GM13976 (cell line): Measurements from ENCODE around the gene CNTNAP2.

Experiments used
- DNase-seq: peaks from one replicate; pipeline ENCODE4 v3.0.0; 2012; ENCODE audit warnings: low spot score
- in situ Hi-C: fragments of 300-500 bp; cut with MboI; formaldehyde crosslinking; loops from one replicate; pipeline ENCODE4 v1.12.0; 2022; ENCODE audit warnings: low sequenced_read_pairs, mixed read lengths, inconsistent platforms; ENCODE audit not compliant: unreplicated experiment
- TF ChIP-seq, protein P1 (sequence below): IDR thresholded peaks from 2 replicates; pipeline ENCODE4 v1.5.1; 2012; ENCODE audit warnings: borderline replicate concordance, mild to moderate bottlenecking; ENCODE audit not compliant: insufficient read depth; ENCODE audit errors: extremely low read depth, missing control alignments, control extremely low read depth

CNTNAP2 gene

DNA sequence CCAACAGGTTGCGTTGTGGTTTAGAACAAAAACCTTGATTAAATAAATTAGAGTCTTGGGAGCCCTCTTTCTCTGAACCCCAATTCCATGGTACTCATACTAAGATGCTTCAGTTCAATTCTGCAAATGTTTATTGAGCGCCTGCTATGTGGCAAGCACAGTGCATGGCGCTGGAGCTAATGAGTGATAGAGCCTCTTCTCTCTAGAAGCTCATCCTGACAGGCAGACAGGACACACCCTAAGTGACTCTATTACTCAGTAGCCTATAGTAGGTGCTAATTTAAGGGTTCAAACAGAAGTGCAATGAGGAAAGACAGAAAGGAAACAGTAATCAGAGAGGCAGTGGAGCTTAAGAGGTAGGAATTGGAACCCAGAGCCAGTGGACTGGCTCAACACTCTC lies 2349.5 kb downstream of the CNTNAP2 start:
- in situ Hi-C loops = no loop called here
- TF ChIP-seq, protein P1, sequence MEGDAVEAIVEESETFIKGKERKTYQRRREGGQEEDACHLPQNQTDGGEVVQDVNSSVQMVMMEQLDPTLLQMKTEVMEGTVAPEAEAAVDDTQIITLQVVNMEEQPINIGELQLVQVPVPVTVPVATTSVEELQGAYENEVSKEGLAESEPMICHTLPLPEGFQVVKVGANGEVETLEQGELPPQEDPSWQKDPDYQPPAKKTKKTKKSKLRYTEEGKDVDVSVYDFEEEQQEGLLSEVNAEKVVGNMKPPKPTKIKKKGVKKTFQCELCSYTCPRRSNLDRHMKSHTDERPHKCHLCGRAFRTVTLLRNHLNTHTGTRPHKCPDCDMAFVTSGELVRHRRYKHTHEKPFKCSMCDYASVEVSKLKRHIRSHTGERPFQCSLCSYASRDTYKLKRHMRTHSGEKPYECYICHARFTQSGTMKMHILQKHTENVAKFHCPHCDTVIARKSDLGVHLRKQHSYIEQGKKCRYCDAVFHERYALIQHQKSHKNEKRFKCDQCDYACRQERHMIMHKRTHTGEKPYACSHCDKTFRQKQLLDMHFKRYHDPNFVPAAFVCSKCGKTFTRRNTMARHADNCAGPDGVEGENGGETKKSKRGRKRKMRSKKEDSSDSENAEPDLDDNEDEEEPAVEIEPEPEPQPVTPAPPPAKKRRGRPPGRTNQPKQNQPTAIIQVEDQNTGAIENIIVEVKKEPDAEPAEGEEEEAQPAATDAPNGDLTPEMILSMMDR = no peak
- DNase-seq = no peak

DNA sequence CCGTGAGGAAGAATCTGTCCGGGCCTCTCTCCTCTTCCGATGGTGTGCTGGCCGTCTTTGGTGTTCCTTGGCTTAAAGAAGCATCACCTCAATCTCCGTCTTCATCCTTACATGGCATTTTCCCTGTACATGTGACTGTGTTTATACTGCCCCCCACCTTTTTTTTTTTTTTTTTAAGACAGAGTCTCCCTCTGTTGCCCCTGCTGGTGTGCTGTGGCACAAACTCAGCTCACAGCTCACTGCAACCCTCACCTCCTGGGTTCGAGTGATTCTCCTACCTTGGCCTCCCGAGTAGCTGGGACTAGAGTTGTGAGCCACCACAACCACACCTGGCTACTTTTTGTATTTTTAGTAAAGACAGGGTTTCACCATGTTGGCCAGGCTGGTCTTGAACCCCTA lies 2352.1 kb downstream of the CNTNAP2 start:
- TF ChIP-seq, protein P1 = no peak
- in situ Hi-C loops = no loop called here
- DNase-seq = no peak
